Measurements from ENCODE around the gene STUM. TPM values are rescaled to one million over a fixed set of nuclear protein-coding genes. Genes with fewer than 3 reads are reported as not detected.

The STUM gene
- polyA plus RNA-seq, 1 of the 3 experiments (the other 2 are of a cell fraction), result not detected

DNA sequence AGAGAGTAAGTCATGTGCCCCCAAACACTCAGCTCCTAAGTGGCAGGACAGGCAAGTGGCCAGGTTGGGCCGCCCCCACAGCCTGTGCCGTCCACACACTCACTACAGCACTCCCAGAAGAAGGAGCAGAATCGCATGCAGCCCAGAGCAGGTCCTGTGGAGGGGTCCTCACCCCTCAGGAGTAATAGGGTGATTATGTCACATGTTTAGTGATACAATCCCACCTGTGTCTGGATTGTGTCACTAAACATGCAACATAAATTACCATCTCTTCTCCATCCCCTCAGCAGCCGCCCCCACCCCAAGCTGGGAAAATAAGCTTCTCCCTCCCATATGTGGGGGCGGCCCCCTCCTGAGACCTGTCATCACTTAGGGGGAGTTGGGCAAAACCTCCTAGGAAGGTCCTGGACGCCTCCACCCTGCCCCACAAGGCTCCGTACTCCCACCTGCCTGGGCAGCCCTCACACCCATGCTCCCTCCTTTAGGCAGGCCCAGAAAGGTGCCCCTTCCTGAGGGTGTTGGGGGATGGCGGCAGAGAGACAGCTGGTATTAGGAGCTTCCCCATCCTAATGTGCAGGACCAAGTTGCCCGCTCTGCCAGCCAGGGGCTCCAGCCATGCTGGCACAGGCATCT lies 56.9 kb downstream of the STUM start:
- no peaks in the 10 kb centered on the region for H3K27me3 ChIP-seq (ENCODE audit: insufficient read depth)
- no peak overlapping the region for H3K4me3 ChIP-seq (ENCODE audit: low read depth in 2 of 2, low read length in 1 of 2)
- CTCF ChIA-PET, result interaction anchor here (0.7 to 6.5 kb wide), 6 partner anchors 21 to 480 kb away, joined by 3 to 70 read pairs (median 4); partner anchors contain the start of gene STUM
- H3K9ac ChIP-seq, result no peak overlapping the region
- peaks cover 0 to 6% of the 10 kb centered on the region in 2 experiments; a peak in 1 of 4 replicates for H3K4me1 ChIP-seq (ENCODE audit: control insufficient read depth in 1 of 2, insufficient read depth in 2 of 2, low read depth in 1 of 2, low read length in 1 of 2)
- no peaks in the 10 kb centered on the region for H3K9me3 ChIP-seq
- H2AFZ ChIP-seq (ENCODE audit: low read depth), result no peak overlapping the region
- TF ChIP-seq, protein P1, sequence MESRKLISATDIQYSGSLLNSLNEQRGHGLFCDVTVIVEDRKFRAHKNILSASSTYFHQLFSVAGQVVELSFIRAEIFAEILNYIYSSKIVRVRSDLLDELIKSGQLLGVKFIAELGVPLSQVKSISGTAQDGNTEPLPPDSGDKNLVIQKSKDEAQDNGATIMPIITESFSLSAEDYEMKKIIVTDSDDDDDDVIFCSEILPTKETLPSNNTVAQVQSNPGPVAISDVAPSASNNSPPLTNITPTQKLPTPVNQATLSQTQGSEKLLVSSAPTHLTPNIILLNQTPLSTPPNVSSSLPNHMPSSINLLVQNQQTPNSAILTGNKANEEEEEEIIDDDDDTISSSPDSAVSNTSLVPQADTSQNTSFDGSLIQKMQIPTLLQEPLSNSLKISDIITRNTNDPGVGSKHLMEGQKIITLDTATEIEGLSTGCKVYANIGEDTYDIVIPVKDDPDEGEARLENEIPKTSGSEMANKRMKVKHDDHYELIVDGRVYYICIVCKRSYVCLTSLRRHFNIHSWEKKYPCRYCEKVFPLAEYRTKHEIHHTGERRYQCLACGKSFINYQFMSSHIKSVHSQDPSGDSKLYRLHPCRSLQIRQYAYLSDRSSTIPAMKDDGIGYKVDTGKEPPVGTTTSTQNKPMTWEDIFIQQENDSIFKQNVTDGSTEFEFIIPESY (IDR thresholded peaks at IDR 0.05; ENCODE audit: borderline replicate concordance, low read depth), result no peak
- WGBS (ENCODE audit: low lambda C conversion rate), result 54% methylated on average over 9 of the region's 9 CpGs
- H4K20me1 ChIP-seq (ENCODE audit: insufficient read depth), result no peaks in the 10 kb centered on the region
- no peaks in the 10 kb centered on the region for H3K9me2 ChIP-seq
- H3K4me2 ChIP-seq, result no peak overlapping the region
- no peak overlapping the region for H3K27ac ChIP-seq (ENCODE audit: low read depth in 2 of 2, low read length in 1 of 2)
- no peak for DNase-seq
- no peaks in the 10 kb centered on the region for H3K79me2 ChIP-seq (ENCODE audit: insufficient read depth)
- POLR2A ChIA-PET, result no interaction called here
- H3K36me3 ChIP-seq (replicated peaks in 1 of 2; ENCODE audit: control insufficient read depth in 1 of 2, insufficient read depth in 2 of 2, low read length in 1 of 2), result no peaks in the 10 kb centered on the region
- no peaks in the 10 kb centered on the region for H3F3A ChIP-seq (replicated peaks; ENCODE audit: insufficient read depth)

DNA sequence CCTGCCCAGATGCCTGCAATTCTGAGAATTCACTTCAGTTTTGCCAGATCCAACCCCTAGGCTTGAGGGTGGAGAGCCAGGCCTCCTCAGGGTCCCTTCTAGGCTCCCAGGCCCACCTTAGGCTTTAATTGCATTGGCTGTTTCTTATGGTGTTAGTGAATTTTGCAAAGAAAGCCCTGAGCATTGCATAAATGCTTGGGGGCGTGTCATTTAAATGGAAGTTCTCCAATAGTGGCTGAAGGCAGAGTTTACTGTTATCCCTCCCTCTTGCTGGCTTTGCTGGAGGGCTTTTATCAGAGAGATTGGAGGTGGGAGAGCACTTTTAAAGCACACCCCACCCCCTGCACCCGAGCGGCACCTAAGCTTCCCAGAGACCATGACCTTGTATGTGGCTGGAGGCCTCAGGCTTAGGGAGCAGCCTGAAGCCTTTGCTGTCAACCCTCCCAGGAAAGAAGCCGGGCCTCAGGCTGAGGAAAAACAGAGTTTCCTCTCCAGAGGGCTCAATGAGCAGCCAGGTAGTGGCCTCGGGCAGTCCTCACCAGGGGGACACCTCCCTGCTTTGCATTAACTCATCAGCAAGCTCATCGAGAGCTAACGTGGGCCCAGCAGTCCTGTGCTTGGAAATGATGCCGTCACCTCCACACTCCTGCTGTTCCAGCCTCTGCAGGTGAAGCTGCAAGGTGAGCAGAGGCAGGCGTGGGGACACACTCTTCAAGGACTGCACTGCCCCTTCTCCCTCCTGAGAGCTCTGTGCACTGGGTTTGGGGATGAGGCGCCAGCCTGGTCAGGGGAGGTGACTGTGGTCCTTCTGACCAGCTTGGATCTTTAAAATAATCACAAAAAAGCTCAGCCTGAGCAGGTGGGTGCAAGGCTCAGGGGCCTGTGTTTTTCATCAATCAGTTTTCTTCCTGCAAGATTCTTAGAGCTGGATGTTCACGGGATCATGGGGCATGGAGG lies 58.0 kb downstream of the STUM start:
- no peak overlapping the region for H3K4me3 ChIP-seq (ENCODE audit: low read depth in 2 of 2, low read length in 1 of 2)
- H3K27ac ChIP-seq (ENCODE audit: low read depth in 2 of 2, low read length in 1 of 2), result no peak overlapping the region
- H3K36me3 ChIP-seq (replicated peaks in 1 of 2; ENCODE audit: control insufficient read depth in 1 of 2, insufficient read depth in 2 of 2, low read length in 1 of 2), result no peaks in the 10 kb centered on the region
- 71% methylated on average over 6 of the region's 11 CpGs for WGBS (ENCODE audit: low lambda C conversion rate)
- peaks cover 0 to 6% of the 10 kb centered on the region in 2 experiments; a peak in 1 of 4 replicates for H3K4me1 ChIP-seq (ENCODE audit: control insufficient read depth in 1 of 2, insufficient read depth in 2 of 2, low read depth in 1 of 2, low read length in 1 of 2)
- no peaks in the 10 kb centered on the region for H3K9me3 ChIP-seq
- H3K4me2 ChIP-seq, result no peak overlapping the region
- DNase-seq, result no peak
- no peaks in the 10 kb centered on the region for H3K79me2 ChIP-seq (ENCODE audit: insufficient read depth)
- H3K27me3 ChIP-seq (ENCODE audit: insufficient read depth), result no peaks in the 10 kb centered on the region
- H3K9ac ChIP-seq, result no peak overlapping the region
- CTCF ChIA-PET, result interaction anchor here (1.0 to 6.5 kb wide), 6 partner anchors 13 to 481 kb away, joined by 3 to 70 read pairs (median 4); partner anchors contain the start of gene STUM
- no peak overlapping the region for H2AFZ ChIP-seq (ENCODE audit: low read depth)
- no peaks in the 10 kb centered on the region for H3K9me2 ChIP-seq
- POLR2A ChIA-PET, result no interaction called here
- no peaks in the 10 kb centered on the region for H4K20me1 ChIP-seq (ENCODE audit: insufficient read depth)
- H3F3A ChIP-seq (replicated peaks; ENCODE audit: insufficient read depth), result no peaks in the 10 kb centered on the region
- TF ChIP-seq JUND (IDR thresholded peaks at IDR 0.05) (no peak), MEF2A (IDR thresholded peaks at IDR 0.05; ENCODE audit: borderline replicate concordance, low read depth) (no peak), NRF1 (IDR thresholded peaks at IDR 0.05; ENCODE audit: low read depth, low read length) (no peak), CTCF (IDR thresholded peaks at IDR 0.05) (no peak), RAD21 (IDR thresholded peaks at IDR 0.05; ENCODE audit: low read length) (no peak), RXRA (IDR thresholded peaks at IDR 0.05; ENCODE audit: borderline replicate concordance, low read depth) (no peak), GATA2 (CRISPR knock-in tag; IDR thresholded peaks at IDR 0.05) (no peak), GABPA (IDR thresholded peaks at IDR 0.05; ENCODE audit: low read depth) (no peak), FOSL2 (IDR thresholded peaks at IDR 0.05; ENCODE audit: borderline replicate concordance, low read depth) (no peak), TEAD4 (IDR thresholded peaks at IDR 0.05; ENCODE audit: borderline replicate concordance, insufficient read depth) (no peak), CHD2 (IDR thresholded peaks at IDR 0.05; ENCODE audit: low read length, partially characterized antibody) (no peak), YY1 (IDR thresholded peaks at IDR 0.05; ENCODE audit: low read depth) (no peak), TCF12 (IDR thresholded peaks at IDR 0.05) (no peak)
- TF ChIP-seq, protein P2, sequence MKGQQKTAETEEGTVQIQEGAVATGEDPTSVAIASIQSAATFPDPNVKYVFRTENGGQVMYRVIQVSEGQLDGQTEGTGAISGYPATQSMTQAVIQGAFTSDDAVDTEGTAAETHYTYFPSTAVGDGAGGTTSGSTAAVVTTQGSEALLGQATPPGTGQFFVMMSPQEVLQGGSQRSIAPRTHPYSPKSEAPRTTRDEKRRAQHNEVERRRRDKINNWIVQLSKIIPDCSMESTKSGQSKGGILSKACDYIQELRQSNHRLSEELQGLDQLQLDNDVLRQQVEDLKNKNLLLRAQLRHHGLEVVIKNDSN (IDR thresholded peaks at IDR 0.05; ENCODE audit: borderline replicate concordance, low read depth), result no peak
- TF ChIP-seq, protein P3, sequence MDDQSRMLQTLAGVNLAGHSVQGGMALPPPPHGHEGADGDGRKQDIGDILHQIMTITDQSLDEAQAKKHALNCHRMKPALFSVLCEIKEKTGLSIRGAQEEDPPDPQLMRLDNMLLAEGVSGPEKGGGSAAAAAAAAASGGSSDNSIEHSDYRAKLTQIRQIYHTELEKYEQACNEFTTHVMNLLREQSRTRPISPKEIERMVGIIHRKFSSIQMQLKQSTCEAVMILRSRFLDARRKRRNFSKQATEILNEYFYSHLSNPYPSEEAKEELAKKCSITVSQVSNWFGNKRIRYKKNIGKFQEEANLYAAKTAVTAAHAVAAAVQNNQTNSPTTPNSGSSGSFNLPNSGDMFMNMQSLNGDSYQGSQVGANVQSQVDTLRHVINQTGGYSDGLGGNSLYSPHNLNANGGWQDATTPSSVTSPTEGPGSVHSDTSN (IDR thresholded peaks at IDR 0.05), result no peak
- TF ChIP-seq, protein P4, sequence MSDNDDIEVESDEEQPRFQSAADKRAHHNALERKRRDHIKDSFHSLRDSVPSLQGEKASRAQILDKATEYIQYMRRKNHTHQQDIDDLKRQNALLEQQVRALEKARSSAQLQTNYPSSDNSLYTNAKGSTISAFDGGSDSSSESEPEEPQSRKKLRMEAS (IDR thresholded peaks at IDR 0.05; ENCODE audit: low read depth), result no peak
